Glutamatergic neuron (in vitro differentiated cells): ENCODE data around the gene GARIN5B. TPM values are rescaled to one million over a fixed set of nuclear protein-coding genes. Genes with fewer than 3 reads are reported as not detected.

ENCODE experiments used
- DNase-seq: peaks from one replicate; pipeline ENCODE4 v3.0.0; 2022
- H3K27ac Mint-ChIP-seq: one replicate; pipeline ENCODE4 v1.8.0; 2020; ENCODE audit warnings: mild to moderate bottlenecking, mixed read lengths, inconsistent platforms; ENCODE audit not compliant: unreplicated experiment
- H3K27me3 Mint-ChIP-seq: one replicate; pipeline ENCODE4 v1.8.0; 2020; ENCODE audit warnings: mild to moderate bottlenecking, moderate library complexity, mixed read lengths, inconsistent platforms; ENCODE audit not compliant: unreplicated experiment
- H3K36me3 Mint-ChIP-seq: one replicate; pipeline ENCODE4 v1.8.0; 2020; ENCODE audit warnings: mild to moderate bottlenecking, mixed read lengths, inconsistent platforms; ENCODE audit not compliant: unreplicated experiment
- H3K4me1 Mint-ChIP-seq: one replicate; pipeline ENCODE4 v1.8.0; 2020; ENCODE audit warnings: mild to moderate bottlenecking, low read depth, mixed read lengths, inconsistent platforms; ENCODE audit not compliant: unreplicated experiment
- H3K4me3 Mint-ChIP-seq: one replicate; pipeline ENCODE4 v1.8.0; 2020; ENCODE audit warnings: mild to moderate bottlenecking, mixed read lengths, inconsistent platforms; ENCODE audit not compliant: unreplicated experiment
- H3K9me3 Mint-ChIP-seq: one replicate; pipeline ENCODE4 v1.8.0; 2020; ENCODE audit warnings: mild to moderate bottlenecking, moderate library complexity, mixed read lengths, inconsistent platforms; ENCODE audit not compliant: unreplicated experiment
- total RNA-seq: library from RNA; stranded (reverse); fragmentation: NEBNext Ultra II Directional; extraction: Animal tissue kit (Norgen Biotek cat#: 25700); gene quantifications from one replicate; pipeline ENCODE4 v1.2.1, GENCODE V29; 2021; ENCODE audit not compliant: unreplicated experiment
- TF ChIP-seq, protein P1 (sequence below): fragments of 200-600 bp; sonication (generic); IDR thresholded peaks from one replicate; pipeline ENCODE4 v1.5.0; 2021; ENCODE audit not compliant: partially characterized antibody, unreplicated experiment

The GARIN5B gene
- total RNA-seq, 1 donor from 2014 or later: 0.17 TPM

GRCh38 chr19:55400281-55401087 lies 37.4 kb upstream of the GARIN5B start:
- DNase-seq: no peak
- peaks cover 3% of the 10 kb centered on the region for H3K27me3 Mint-ChIP-seq
- TF ChIP-seq, protein P1, sequence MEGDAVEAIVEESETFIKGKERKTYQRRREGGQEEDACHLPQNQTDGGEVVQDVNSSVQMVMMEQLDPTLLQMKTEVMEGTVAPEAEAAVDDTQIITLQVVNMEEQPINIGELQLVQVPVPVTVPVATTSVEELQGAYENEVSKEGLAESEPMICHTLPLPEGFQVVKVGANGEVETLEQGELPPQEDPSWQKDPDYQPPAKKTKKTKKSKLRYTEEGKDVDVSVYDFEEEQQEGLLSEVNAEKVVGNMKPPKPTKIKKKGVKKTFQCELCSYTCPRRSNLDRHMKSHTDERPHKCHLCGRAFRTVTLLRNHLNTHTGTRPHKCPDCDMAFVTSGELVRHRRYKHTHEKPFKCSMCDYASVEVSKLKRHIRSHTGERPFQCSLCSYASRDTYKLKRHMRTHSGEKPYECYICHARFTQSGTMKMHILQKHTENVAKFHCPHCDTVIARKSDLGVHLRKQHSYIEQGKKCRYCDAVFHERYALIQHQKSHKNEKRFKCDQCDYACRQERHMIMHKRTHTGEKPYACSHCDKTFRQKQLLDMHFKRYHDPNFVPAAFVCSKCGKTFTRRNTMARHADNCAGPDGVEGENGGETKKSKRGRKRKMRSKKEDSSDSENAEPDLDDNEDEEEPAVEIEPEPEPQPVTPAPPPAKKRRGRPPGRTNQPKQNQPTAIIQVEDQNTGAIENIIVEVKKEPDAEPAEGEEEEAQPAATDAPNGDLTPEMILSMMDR: no peak
- H3K27ac Mint-ChIP-seq: peak overlapping the region; percentile 77
- H3K36me3 Mint-ChIP-seq: peaks cover under 1% of the 10 kb centered on the region
- peaks cover 13% of the 10 kb centered on the region for H3K9me3 Mint-ChIP-seq
- H3K4me1 Mint-ChIP-seq: peaks cover 19% of the 10 kb centered on the region
- no peak overlapping the region for H3K4me3 Mint-ChIP-seq

GRCh38 chr19:55398200-55398925 lies 35.3 kb upstream of the GARIN5B start:
- no peak for DNase-seq
- TF ChIP-seq, protein P1: no peak
- Mint-ChIP-seq H3K9me3 (peaks cover 15% of the 10 kb centered on the region), H3K27me3 (peaks cover 2% of the 10 kb centered on the region), H3K27ac (no peak overlapping the region), H3K36me3 (no peaks in the 10 kb centered on the region), H3K4me1 (peaks cover 19% of the 10 kb centered on the region), H3K4me3 (no peak overlapping the region)

- H3K36me3 Mint-ChIP-seq: no peaks in the 10 kb centered on the region
- TF ChIP-seq, protein P1: no peak
- peak overlapping the region; percentile 90 for H3K27ac Mint-ChIP-seq
- DNase-seq: peak; percentile 63
- H3K4me3 Mint-ChIP-seq: peak overlapping the region; percentile 73
- peaks cover 2% of the 10 kb centered on the region for H3K27me3 Mint-ChIP-seq
- peaks cover 27% of the 10 kb centered on the region for H3K4me1 Mint-ChIP-seq
- H3K9me3 Mint-ChIP-seq: peaks cover 7% of the 10 kb centered on the region
These were observed 30.0 kb upstream of the GARIN5B start for GRCh38 chr19:55392820-55393761.

DNA sequence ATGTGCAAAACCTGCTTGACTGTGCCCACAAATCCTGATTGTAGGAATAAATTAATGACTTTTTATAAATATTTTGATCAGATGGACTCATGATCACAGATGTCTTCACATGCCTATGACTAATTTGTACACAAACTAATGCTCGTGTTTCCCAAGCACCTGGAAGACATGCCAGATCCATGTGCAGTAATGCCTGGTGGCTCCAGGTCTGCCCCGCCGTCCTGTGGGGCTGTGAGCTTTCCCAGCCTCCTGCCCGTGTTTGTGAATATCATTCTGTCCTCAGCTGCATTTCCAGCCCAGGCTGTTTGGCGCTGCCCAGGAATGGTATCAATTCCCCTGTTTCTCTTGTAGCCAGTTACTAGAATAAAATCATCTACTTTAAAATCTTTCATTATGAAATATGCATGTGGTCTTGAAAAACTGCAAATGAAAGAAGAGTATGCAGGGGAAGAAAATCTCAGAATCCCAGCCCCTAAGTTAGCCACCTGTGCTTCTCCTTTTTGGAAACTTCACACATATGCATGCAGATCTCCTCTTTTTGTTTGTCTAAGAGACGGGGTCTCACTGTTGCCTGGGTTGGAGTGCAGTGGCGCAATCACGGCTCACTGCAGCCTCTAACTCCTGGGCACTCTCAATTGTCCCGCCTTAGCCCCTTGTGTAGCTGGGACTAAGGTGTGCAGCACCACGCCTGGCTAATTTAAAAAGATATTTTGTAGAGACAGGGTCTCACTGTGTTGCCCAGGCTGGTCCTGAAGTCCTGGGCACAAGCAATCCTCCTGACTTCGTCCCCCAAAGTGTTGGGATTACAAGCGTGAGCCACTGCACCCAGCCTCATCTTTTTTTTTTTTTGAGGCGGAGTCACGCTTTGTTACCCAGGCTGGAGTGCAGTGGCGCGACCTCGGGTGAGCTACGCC lies 28.9 kb upstream of the GARIN5B start:
- H3K4me1 Mint-ChIP-seq: peaks cover 31% of the 10 kb centered on the region
- TF ChIP-seq, protein P1: no peak
- H3K36me3 Mint-ChIP-seq: no peaks in the 10 kb centered on the region
- H3K27ac Mint-ChIP-seq: peak overlapping the region; percentile 73
- no peak for DNase-seq
- H3K4me3 Mint-ChIP-seq: peak overlapping the region; percentile 53
- no peaks in the 10 kb centered on the region for H3K27me3 Mint-ChIP-seq
- peaks cover 8% of the 10 kb centered on the region for H3K9me3 Mint-ChIP-seq
